ENCODE measurements around the gene PRSS57.

Gene PRSS57

DNA sequence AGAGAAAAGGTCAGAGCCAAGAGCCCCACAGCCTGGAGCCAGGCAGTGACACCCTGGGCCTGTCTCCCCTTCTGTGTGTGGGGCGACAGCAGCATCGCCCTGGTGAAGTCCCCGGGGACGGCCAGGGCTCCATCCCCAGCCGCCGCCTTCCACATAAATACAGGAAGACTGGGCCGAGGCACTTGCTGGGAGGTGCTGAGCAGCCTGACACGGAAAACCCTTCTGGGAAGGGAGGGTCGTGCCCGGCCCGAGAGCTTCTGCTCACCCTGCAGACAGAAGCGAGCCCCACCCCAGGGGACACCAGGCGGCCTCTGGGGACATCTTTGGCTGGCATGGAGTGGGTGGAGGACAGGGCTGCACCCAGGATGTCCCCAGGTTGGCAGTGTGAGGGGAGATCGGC is 50.5 kb downstream of the PRSS57 start:
- ATAC-seq: no peak
- TF ChIP-seq ZNF70 (CRISPR knock-in tag; IDR thresholded peaks at IDR 0.05): no peak
- TF ChIP-seq ZNF8 (CRISPR knock-in tag; IDR thresholded peaks at IDR 0.05): no peak
- TF ChIP-seq ISL1 (CRISPR knock-in tag; IDR thresholded peaks at IDR 0.05): no peak

- no peak for ATAC-seq
These were observed 50.9 kb downstream of the PRSS57 start for GRCh38 chr19:644363-644762.

DNA sequence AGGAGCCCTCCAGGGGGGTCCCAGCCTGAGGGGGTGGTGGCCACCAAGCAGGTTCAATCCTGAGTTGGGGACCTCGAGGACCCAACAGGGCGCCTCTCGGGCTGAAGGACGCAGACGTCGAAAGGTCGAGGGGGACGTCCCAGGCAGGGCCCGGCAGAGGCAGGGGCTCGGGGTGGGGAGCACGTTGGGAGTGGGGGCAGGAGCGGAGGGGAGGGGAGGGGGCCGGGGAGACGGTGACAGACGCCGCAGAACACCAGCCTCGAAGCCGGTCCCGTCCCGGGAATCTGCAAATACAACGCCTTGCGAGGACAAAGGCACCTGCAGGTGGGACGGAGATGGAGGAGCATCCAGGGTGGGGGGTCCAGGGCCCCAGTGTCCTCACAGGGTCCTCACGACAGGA is 51.5 kb downstream of the PRSS57 start:
- no peak for TF ChIP-seq ZFP30 (CRISPR knock-in tag; IDR thresholded peaks at IDR 0.05)
- no peak for TF ChIP-seq PPARA (CRISPR knock-in tag; IDR thresholded peaks at IDR 0.05; ENCODE audit: borderline replicate concordance)
- TF ChIP-seq BACH2 (CRISPR knock-in tag; IDR thresholded peaks at IDR 0.05; ENCODE audit: borderline replicate concordance): no peak
- TF ChIP-seq, protein P1, sequence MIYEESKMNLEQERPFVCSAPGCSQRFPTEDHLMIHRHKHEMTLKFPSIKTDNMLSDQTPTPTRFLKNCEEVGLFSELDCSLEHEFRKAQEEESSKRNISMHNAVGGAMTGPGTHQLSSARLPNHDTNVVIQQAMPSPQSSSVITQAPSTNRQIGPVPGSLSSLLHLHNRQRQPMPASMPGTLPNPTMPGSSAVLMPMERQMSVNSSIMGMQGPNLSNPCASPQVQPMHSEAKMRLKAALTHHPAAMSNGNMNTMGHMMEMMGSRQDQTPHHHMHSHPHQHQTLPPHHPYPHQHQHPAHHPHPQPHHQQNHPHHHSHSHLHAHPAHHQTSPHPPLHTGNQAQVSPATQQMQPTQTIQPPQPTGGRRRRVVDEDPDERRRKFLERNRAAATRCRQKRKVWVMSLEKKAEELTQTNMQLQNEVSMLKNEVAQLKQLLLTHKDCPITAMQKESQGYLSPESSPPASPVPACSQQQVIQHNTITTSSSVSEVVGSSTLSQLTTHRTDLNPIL (CRISPR knock-in tag; IDR thresholded peaks at IDR 0.05; ENCODE audit: low read depth): no peak
- no peak for TF ChIP-seq ESRRG (CRISPR knock-in tag; IDR thresholded peaks at IDR 0.05)
- ATAC-seq: no peak

More at GRCh38 chr19:644363-644762, 50.9 kb downstream of the PRSS57 start:
- no peak for TF ChIP-seq RARB (CRISPR knock-in tag; IDR thresholded peaks at IDR 0.05)
- no peak for TF ChIP-seq GLIS3 (CRISPR knock-in tag; IDR thresholded peaks at IDR 0.05)
- no peak for TF ChIP-seq OSR1 (CRISPR knock-in tag; IDR thresholded peaks at IDR 0.05)
- TF ChIP-seq, protein P1 (CRISPR knock-in tag; IDR thresholded peaks at IDR 0.05; ENCODE audit: low read depth): no peak
- no peak for TF ChIP-seq ARNTL (CRISPR knock-in tag; IDR thresholded peaks at IDR 0.05; ENCODE audit: borderline replicate concordance, low read depth)
- TF ChIP-seq, protein P2, sequence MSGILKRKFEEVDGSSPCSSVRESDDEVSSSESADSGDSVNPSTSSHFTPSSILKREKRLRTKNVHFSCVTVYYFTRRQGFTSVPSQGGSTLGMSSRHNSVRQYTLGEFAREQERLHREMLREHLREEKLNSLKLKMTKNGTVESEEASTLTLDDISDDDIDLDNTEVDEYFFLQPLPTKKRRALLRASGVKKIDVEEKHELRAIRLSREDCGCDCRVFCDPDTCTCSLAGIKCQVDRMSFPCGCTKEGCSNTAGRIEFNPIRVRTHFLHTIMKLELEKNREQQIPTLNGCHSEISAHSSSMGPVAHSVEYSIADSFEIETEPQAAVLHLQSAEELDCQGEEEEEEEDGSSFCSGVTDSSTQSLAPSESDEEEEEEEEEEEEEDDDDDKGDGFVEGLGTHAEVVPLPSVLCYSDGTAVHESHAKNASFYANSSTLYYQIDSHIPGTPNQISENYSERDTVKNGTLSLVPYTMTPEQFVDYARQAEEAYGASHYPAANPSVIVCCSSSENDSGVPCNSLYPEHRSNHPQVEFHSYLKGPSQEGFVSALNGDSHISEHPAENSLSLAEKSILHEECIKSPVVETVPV (CRISPR knock-in tag; IDR thresholded peaks at IDR 0.05): no peak
- TF ChIP-seq TCF4 (CRISPR knock-in tag; IDR thresholded peaks at IDR 0.05; ENCODE audit: borderline replicate concordance): no peak
- TF ChIP-seq TSHZ2 (CRISPR knock-in tag; IDR thresholded peaks at IDR 0.05): no peak
- TF ChIP-seq, protein P3, sequence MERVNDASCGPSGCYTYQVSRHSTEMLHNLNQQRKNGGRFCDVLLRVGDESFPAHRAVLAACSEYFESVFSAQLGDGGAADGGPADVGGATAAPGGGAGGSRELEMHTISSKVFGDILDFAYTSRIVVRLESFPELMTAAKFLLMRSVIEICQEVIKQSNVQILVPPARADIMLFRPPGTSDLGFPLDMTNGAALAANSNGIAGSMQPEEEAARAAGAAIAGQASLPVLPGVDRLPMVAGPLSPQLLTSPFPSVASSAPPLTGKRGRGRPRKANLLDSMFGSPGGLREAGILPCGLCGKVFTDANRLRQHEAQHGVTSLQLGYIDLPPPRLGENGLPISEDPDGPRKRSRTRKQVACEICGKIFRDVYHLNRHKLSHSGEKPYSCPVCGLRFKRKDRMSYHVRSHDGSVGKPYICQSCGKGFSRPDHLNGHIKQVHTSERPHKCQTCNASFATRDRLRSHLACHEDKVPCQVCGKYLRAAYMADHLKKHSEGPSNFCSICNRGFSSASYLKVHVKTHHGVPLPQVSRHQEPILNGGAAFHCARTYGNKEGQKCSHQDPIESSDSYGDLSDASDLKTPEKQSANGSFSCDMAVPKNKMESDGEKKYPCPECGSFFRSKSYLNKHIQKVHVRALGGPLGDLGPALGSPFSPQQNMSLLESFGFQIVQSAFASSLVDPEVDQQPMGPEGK (CRISPR knock-in tag; IDR thresholded peaks at IDR 0.05; ENCODE audit: borderline replicate concordance): no peak
- TF ChIP-seq ZNF565 (CRISPR knock-in tag; conservative IDR thresholded peaks at IDR 0.05; ENCODE audit: low read depth): no peak
- TF ChIP-seq SNAI2 (CRISPR knock-in tag; IDR thresholded peaks at IDR 0.05): no peak

GRCh38 chr19:642767-643727 is 52.2 kb downstream of the PRSS57 start:
- ATAC-seq: no peak

More at GRCh38 chr19:642767-643727, 52.2 kb downstream of the PRSS57 start:
- TF ChIP-seq ZC3H10 (CRISPR knock-in tag; IDR thresholded peaks at IDR 0.05): no peak
- TF ChIP-seq BACH2 (CRISPR knock-in tag; IDR thresholded peaks at IDR 0.05; ENCODE audit: borderline replicate concordance): no peak
- no peak for TF ChIP-seq RARB (CRISPR knock-in tag; IDR thresholded peaks at IDR 0.05)
- TF ChIP-seq ZFP3 (CRISPR knock-in tag; IDR thresholded peaks at IDR 0.05): no peak
- no peak for TF ChIP-seq POU6F1 (CRISPR knock-in tag; IDR thresholded peaks at IDR 0.05; ENCODE audit: borderline replicate concordance, low read depth)
- no peak for TF ChIP-seq ISL1 (CRISPR knock-in tag; IDR thresholded peaks at IDR 0.05)
- TF ChIP-seq ARNTL (CRISPR knock-in tag; IDR thresholded peaks at IDR 0.05; ENCODE audit: borderline replicate concordance, low read depth): no peak
- TF ChIP-seq OSR1 (CRISPR knock-in tag; IDR thresholded peaks at IDR 0.05): no peak
